HUES6 (cell line): ENCODE data around the gene ESRRB.

Source experiments
- H3K27ac ChIP-seq: 2 replicates; pipeline ENCODE4 v1.7.0; 2013; ENCODE audit warnings: low read depth, mild to moderate bottlenecking, low read length, inconsistent platforms
- H3K27me3 ChIP-seq: 2 replicates; pipeline ENCODE4 v1.6.1; 2013; ENCODE audit warnings: low read length; ENCODE audit not compliant: control insufficient read depth, insufficient read depth
- H3K36me3 ChIP-seq: 2 replicates; pipeline ENCODE4 v1.6.1; 2013; ENCODE audit warnings: low read length; ENCODE audit not compliant: control insufficient read depth, insufficient read depth
- H3K4me1 ChIP-seq: 2 replicates; pipeline ENCODE4 v1.6.1; 2013; ENCODE audit warnings: low read length; ENCODE audit not compliant: control insufficient read depth, insufficient read depth
- H3K4me3 ChIP-seq: 2 replicates; pipeline ENCODE4 v1.5.1; 2013; ENCODE audit warnings: low read depth, low read length
- H3K9ac ChIP-seq: one replicate; pipeline ENCODE4 v1.6.1; 2013; ENCODE audit warnings: mild to moderate bottlenecking, low read length
- H3K9me3 ChIP-seq: 2 replicates; pipeline ENCODE4 v1.6.1; 2013; ENCODE audit warnings: low read depth, low read length; ENCODE audit not compliant: control insufficient read depth, insufficient read depth

Gene ESRRB

GRCh38 chr14:76550534-76550933 is 174.6 kb downstream of the ESRRB start:
- no peaks in the 10 kb centered on the region for H3K27me3 ChIP-seq
- no peak overlapping the region for H3K9ac ChIP-seq
- H3K36me3 ChIP-seq, result no peaks in the 10 kb centered on the region
- no peak overlapping the region; the same call in 1 of the 2 replicates for H3K27ac ChIP-seq
- peaks cover 18% of the 10 kb centered on the region for H3K4me1 ChIP-seq
- H3K9me3 ChIP-seq, result no peaks in the 10 kb centered on the region
- H3K4me3 ChIP-seq, result no peak overlapping the region

DNA sequence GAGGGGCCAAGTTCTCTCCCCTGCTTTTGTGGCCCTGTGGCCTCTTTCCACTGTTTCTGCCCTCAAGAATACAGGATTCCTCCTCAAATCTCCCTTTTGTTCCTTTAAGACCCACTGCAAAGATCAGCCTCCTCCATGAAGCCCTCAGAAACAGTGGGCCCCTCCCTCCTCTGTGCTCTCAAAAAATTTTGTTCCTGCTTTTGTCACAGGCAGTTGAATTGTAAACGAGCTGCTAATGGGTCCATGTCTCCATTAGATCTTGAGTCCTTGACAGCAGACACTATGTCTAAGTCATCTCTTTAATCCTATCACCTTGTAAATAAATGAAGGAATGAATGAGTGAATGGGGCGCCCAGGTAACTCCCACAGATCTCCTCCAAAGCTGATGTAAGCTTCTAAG is 175.2 kb downstream of the ESRRB start:
- H3K27me3 ChIP-seq, result no peaks in the 10 kb centered on the region
- H3K4me3 ChIP-seq, result no peak overlapping the region
- no peaks in the 10 kb centered on the region for H3K36me3 ChIP-seq
- H3K4me1 ChIP-seq, result peaks cover 18% of the 10 kb centered on the region
- no peak overlapping the region for H3K9ac ChIP-seq
- H3K27ac ChIP-seq, result no peak overlapping the region; the same call in 1 of the 2 replicates
- no peaks in the 10 kb centered on the region for H3K9me3 ChIP-seq
